ENCODE results near the gene LOXHD1.

DNA sequence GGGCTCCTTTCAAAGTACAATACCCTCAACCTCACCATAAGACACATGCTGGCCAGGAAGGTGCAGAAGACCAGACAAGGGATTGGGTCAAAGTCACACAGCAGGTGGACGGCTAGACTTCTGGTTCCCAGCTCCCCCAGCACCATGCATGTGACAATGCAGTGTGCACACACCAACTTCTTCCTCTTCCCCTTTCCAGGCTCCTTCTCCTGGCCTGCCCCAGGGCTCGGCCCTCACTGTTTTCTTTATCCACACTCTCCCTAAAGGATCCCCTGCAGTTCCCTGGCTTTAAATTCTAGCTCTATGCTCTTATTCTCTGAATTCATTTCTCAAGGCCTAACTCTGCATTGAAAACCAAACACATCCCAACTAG is 82.3 kb downstream of the LOXHD1 start:
- TF ChIP-seq FOXA1 (IDR thresholded peaks at IDR 0.05) (no peak), ARNT (IDR thresholded peaks at IDR 0.05) (no peak)

Data from HEK293T (cell line).